Activated T-helper 1 cell treated with anti-CD3 and anti-CD28 coated beads, Interleukin-2, amount 50 U/mL, for 16 hours (primary cell): ENCODE data around the gene FAM8A1.
"Not testable (repeated sequence)": the region's sequence is repeated elsewhere in the genome, so short reads cannot be mapped to it uniquely, and the experiment has no call there.

ENCODE experiments used
- DNase-seq, 2 donors: peaks; one replicate each; pipeline ENCODE4 v3.0.0-alpha.2; 2020; ENCODE audit warnings: low read depth in 1 of 2, low spot score in 1 of 2

FAM8A1 gene

GRCh38 chr6:17599877-17600526 lies at the start of gene FAM8A1:
Gene FAM8A1 (plus strand): TSS chr6:17600302. CDS start chr6:17600410, 108 bp downstream.
- DNase-seq: peak; percentile 91 to 96

GRCh38 chr6:17551383-17551958 lies 48.6 kb upstream of the FAM8A1 start:
- no peak for DNase-seq

DNA sequence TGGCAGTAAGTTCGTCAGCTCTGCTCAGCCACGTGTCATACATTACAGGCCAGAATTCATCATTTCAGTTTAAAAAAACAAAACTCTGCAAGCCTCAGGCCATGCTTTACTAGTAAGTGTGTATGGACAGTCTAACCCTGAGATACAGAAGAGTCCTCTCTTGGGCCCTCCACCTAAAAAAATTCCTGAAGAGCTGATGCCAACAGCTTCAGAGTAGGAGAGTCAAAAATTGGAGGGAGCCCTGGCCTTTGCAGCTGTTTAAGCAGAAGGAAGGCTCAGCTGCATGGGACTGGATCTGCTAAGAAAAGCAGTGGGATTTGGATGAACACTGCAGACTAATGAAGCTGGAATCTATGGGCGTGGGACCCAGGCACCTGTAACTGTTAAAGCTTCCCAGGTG lies 47.2 kb upstream of the FAM8A1 start:
- DNase-seq: no peak

GRCh38 chr6:17556014-17556413 lies 44.1 kb upstream of the FAM8A1 start:
- DNase-seq: no peak

DNA sequence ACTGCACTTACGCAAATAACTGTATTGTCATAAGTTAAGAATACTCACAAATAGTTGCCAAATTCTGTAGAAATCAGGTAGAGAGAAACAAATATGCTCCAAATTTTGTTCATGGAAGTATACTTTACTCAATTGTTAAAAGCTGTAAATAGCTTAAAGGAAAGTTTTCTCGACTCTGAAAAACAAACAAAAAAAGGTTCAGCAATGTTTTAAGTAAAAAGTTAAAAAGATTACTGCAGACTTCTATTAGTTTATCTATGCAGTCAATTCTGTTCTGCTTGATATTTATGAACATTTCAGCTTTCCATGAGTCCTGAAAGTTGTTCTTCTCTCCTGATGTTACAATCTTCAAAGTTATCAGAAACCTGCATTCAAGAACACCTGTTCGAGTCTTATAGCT lies 37.5 kb upstream of the FAM8A1 start:
- DNase-seq: no peak

DNA sequence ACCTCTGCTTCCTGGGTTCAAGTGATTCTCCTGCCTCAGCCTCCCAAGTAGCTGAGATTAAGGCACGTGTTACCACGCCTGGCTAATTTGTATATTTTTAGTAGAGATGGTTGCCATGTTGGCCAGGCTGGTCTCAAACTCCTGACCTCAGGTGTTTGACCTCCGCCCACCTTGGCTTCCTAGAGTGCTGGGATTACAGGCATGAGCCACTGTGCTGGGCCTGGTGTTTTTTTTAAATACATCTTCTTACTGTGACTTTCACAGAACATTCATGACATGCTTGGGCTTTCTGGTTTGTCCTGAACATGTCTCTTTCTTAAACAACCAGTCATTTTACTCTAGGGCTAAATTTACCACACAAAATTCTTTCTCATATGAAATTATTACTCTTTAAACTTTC lies 34.7 kb upstream of the FAM8A1 start:
- no peak for DNase-seq

DNA sequence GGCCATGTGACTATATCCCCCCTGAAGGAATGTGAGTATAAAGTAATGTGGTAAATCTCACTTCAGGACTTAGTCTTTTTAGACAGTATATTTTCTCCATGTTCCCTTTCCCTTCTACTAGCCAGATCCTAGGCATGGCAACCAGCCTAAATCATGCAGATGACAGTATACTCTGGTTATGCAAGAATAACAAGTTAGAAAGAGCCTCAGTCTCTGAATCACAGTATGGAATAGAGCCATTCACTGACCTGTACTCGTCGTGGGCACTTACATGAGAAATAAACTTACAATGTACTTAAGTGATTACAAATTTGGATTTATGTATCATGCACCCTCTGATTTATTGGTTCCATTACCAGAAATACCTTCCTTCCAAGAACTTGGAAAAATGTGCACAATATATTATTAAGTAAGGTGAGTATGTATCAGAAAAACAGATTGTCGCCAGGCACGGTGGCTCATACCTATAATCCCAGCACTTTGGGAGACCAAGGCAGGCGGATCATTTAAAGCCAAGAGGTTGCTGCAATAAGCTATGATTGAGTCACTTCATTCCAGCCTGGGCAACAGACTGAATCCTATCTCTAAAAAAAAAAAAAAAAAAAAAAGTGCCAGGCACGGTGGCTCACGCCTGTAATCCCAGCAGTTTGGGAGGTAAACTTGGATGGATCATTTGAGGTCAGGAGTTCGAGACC lies 25.1 kb upstream of the FAM8A1 start:
- no peak for DNase-seq

- no peak for DNase-seq
These were observed 23.0 kb upstream of the FAM8A1 start for GRCh38 chr6:17577059-17577458.

- DNase-seq: no peak
These were observed 19.5 kb upstream of the FAM8A1 start for GRCh38 chr6:17580518-17581048.

GRCh38 chr6:17581282-17581681 lies 18.8 kb upstream of the FAM8A1 start:
- DNase-seq: not testable (repeated sequence)

DNA sequence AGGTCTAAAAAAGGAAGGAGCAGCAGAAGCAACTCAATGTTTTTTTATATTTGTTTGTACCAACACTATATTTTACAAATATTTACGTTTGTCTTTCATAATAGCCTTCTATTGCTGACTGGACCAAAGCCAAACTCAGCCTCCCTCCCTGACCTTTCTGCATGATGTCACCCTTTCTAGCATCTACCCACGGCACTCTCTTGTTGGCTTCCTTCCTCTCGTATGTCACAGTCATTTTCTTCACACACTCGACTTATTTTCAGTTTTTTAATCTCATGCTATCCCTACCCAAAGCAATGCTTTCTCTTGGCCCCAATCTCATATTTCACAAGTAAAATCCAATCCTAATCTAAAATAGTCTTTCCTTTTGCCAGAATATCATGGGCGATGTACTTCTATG lies 16.3 kb upstream of the FAM8A1 start:
- no peak for DNase-seq

GRCh38 chr6:17584241-17584803 lies 15.8 kb upstream of the FAM8A1 start:
- no peak for DNase-seq

GRCh38 chr6:17585766-17586490 lies 14.2 kb upstream of the FAM8A1 start:
- DNase-seq: no peak

DNA sequence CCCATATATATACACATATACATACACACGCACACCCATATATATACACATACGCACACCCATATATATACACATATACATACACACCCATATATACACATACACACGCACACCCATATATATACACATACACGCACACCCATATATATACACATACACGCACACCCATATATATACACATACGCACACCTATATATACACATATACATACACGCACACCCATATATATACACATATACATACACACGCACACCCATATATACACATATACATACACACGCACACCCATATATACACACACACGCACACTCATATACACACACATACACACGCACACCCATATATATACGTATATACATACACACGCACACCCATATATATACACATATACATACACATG lies 13.5 kb upstream of the FAM8A1 start:
- not testable (repeated sequence) for DNase-seq

- no peak for DNase-seq
These were observed 12.1 kb upstream of the FAM8A1 start for GRCh38 chr6:17588011-17588410.

DNA sequence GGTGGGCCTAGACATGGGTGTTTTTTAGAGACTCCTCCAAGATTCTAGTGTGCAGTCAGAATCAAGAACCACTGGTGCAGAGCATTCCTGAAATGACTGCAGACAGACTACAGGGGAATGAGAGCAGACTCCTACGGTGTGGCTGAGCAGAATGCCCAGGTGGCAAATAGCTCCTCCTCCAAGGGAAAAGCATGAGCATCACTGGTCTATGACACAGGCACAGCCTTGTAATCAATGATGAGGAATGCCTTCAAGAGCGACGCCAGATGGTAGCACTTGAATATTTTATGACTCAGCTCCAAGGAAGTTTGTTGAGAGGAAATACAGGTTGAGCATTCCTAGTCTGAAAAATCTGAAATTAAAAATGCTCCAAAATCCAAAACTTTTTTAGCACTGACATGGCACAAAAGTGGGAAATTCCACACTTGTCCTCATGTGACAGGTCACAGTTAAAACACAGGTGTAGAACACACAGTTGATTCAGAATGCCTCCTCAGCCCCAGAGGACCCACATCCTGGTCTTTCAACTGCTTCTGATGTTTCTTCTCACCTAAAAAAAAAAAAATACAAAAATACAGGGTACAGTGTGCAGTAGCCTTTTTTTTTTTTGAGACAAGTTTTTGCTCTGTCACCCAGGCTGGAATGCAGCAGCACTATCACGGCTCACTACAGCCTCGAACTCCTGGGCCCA lies 10.6 kb upstream of the FAM8A1 start:
- no peak for DNase-seq

- no peak for DNase-seq
These were observed 8.8 kb upstream of the FAM8A1 start for GRCh38 chr6:17591287-17591686.

DNA sequence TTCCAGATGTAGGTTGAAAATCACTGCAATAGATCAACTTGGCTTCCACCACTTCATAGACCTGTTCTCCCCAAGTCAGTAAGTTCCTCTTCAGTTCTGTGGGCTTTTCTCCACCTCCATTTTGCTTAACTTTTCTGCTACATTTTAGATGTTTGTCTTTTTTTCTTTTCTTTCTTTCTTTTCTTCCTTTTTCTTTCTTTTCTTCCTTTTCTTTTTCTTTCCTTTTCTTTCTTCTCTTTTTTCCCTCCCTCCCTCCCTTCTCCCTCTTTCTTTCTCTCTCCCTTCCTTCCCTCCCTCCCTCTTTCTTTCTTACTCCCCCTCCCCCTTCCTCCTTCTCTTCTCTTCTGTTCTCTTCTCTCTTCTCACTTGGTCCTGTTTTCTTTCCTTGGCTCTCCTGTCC lies 6.9 kb upstream of the FAM8A1 start:
- no peak for DNase-seq

- DNase-seq: no peak
These were observed 4.0 kb upstream of the FAM8A1 start for GRCh38 chr6:17596085-17596484.

GRCh38 chr6:17600527-17601385 lies 654 bp downstream of the FAM8A1 start:
- peak in 1 of 2 donors; percentile 31 for DNase-seq
